K562 (cell line): ENCODE measurements around the gene ZER1. TPM values are rescaled to one million over a fixed set of nuclear protein-coding genes. Genes with fewer than 3 reads are reported as not detected.

Source experiments
- BCOR ChIP-seq: fragments of 450-650 bp; IDR thresholded peaks from 2 replicates; pipeline ENCODE4 v1.6.1; 2016
- CREB1 ChIP-seq, 2 experiments: sonication (generic) in 1 of 2; formaldehyde crosslinking in 1 of 2; IDR thresholded peaks; 2 replicates each; pipeline versions ENCODE4 v1.6.1 to v1.8.0; 2012 to 2022; ENCODE audit warnings: inconsistent platforms in 1 of 2, mild to moderate bottlenecking in 1 of 2, missing genetic modification reagents in 1 of 2, moderate library complexity in 1 of 2
- E2F3 ChIP-seq: fragments of 250-450 bp; sonication (Bioruptor Pico); IDR thresholded peaks from 2 replicates; pipeline ENCODE4 v1.4.0; 2020; ENCODE audit warnings: mild to moderate bottlenecking
- FOS ChIP-seq: IDR thresholded peaks from 3 replicates; pipeline ENCODE4 v1.6.1; 2011; ENCODE audit not compliant: insufficient read length; ENCODE audit errors: extremely low read depth
- FOSL1 ChIP-seq: fragments of 200-800 bp; sonication (Bioruptor generic); conservative IDR thresholded peaks from 2 replicates; pipeline ENCODE4 v1.6.1; 2016; ENCODE audit warnings: missing genetic modification characterization, missing compliant biosample characterization
- HMGXB4 ChIP-seq: sonication (generic); formaldehyde crosslinking; IDR thresholded peaks from 2 replicates; pipeline ENCODE4 v1.8.1; 2023; ENCODE audit warnings: mild to moderate bottlenecking, missing genetic modification reagents
- KDM4B ChIP-seq, 2 experiments: fragments of 450-650 bp in 1 of 2; sonication (generic) in 1 of 2; IDR thresholded peaks; 2 replicates each; pipeline ENCODE4 v1.6.1; 2016 to 2017; ENCODE audit warnings: borderline replicate concordance in 2 of 2, antibody characterized with exemption in 1 of 2, low read depth in 1 of 2, mild to moderate bottlenecking in 1 of 2
- KDM5B ChIP-seq: fragments of 200-600 bp; sonication (generic); IDR thresholded peaks from 2 replicates; pipeline ENCODE4 v1.6.1; 2012; ENCODE audit warnings: low read depth, mild to moderate bottlenecking, moderate library complexity, low read length, control low read depth, inconsistent platforms; ENCODE audit not compliant: insufficient replicate concordance
- KLF10 ChIP-seq: fragments of 250-450 bp; sonication (Bioruptor Pico); IDR thresholded peaks from 2 replicates; pipeline ENCODE4 v1.6.1; 2021; ENCODE audit warnings: matching md5 sums
- MAFG ChIP-seq: fragments of 450-650 bp; conservative IDR thresholded peaks from 2 replicates; pipeline ENCODE4 v1.6.1; 2016; ENCODE audit warnings: missing genetic modification characterization, missing compliant biosample characterization
- PHF8 ChIP-seq: fragments of 200-600 bp; sonication (generic); IDR thresholded peaks from 2 replicates; pipeline ENCODE4 v1.6.1; 2012; ENCODE audit warnings: mixed run types, mild to moderate bottlenecking, inconsistent platforms, low read length, moderate library complexity, borderline replicate concordance
- SRF ChIP-seq, 2 experiments: fragments of 250-450, 450-650 bp in 1 of 2; sonication (Bioruptor Pico) in 1 of 2; sonication (generic) in 1 of 2; formaldehyde crosslinking; IDR thresholded peaks; 2 replicates each; pipeline versions ENCODE4 v1.5.0 to v1.5.1; 2020 to 2022; ENCODE audit warnings: mild to moderate bottlenecking in 1 of 2, missing genetic modification reagents in 1 of 2
- ZBTB11 ChIP-seq, 3 experiments: fragments of 200-800 bp in 1 of 3; fragments of 250-450 bp in 1 of 3; fragments of 450-650 bp in 1 of 3; sonication (Bioruptor Pico) in 1 of 3; sonication (Bioruptor generic) in 1 of 3; formaldehyde crosslinking in 1 of 3; IDR thresholded peaks; 2 replicates each; pipeline versions ENCODE4 v1.6.1 to v1.8.0; 2016 to 2022; ENCODE audit warnings: mild to moderate bottlenecking in 2 of 3, missing genetic modification characterization in 2 of 3, missing compliant biosample characterization in 1 of 3, moderate library complexity in 1 of 3
- ZFP1 ChIP-seq: fragments of 450-650 bp; formaldehyde crosslinking; IDR thresholded peaks from 2 replicates; pipeline ENCODE4 v1.4.0; 2020; ENCODE audit warnings: mild to moderate bottlenecking, mixed read lengths
- polyA plus RNA-seq, 8 experiments: library from polyadenylated mRNA; depleted of rRNA in 4 of 8; stranded (reverse) in 5 of 8; unstranded in 3 of 8; fragments of >200 nt; fragmentation: Nextera tagmentation in 2 of 8; fragmentation: Illumina TruSeq in 1 of 8; extraction: Ambion mirVana in 2 of 8; extraction: Trizol in 1 of 8; gene quantifications; 2 replicates each; pipeline versions ENCODE4 v1.2.1 to v1.2.3, GENCODE V29; 2011 to 2014; ENCODE audit warnings: inconsistent platforms in 1 of 8, missing spikeins in 1 of 8
- total RNA-seq, 7 experiments: library from RNA; depleted of rRNA in 6 of 7; stranded (reverse); fragments of >200 nt in 6 of 7; fragmentation: Illumina TruSeq in 2 of 7; extraction: Trizol in 2 of 7; gene quantifications; 2 replicates each; pipeline versions ENCODE4 v1.2.1 to v1.2.3, GENCODE V29; 2011 to 2021; ENCODE audit warnings: low replicate concordance in 1 of 7
- TF ChIP-seq, protein P1 (sequence below): fragments of 450-650 bp; IDR thresholded peaks from one replicate; pipeline ENCODE4 v1.6.1; 2018; ENCODE audit warnings: mild to moderate bottlenecking, moderate library complexity; ENCODE audit not compliant: partially characterized antibody
- TF ChIP-seq, protein P2 (sequence below): fragments of 450-650 bp; formaldehyde crosslinking; IDR thresholded peaks from 2 replicates; pipeline ENCODE4 v1.4.0; 2020; ENCODE audit warnings: mild to moderate bottlenecking, moderate library complexity

ZER1 gene
- total and polyA plus RNA-seq, 9 of the 15 experiments (the other 6 are each of a cell fraction or from before 2014, with no cell fraction given) = 0.07 to 10.7 (median 6.2) TPM

GRCh38 chr9:128771745-128772519, at the start of gene ZER1 (continued):
- no peak for TF ChIP-seq BCOR
- TF ChIP-seq KDM5B = peak; percentile 55
- TF ChIP-seq SRF (CRISPR knock-in tag; IDR thresholded peaks at IDR 0.05) = peak in 1 of 2 experiments; percentile 54; a peak in 2 of 4 replicates
- peak; percentile 84; the same call in 1 of the 2 replicates for TF ChIP-seq PHF8
- peak; percentile 84 for TF ChIP-seq CREB1 (IDR thresholded peaks at IDR 0.05)
- peak; percentile 95 for TF ChIP-seq CREB1 (CRISPR knock-in tag; IDR thresholded peaks at IDR 0.05)
- TF ChIP-seq ZFP1 (CRISPR knock-in tag) = no peak
- TF ChIP-seq, protein P1, sequence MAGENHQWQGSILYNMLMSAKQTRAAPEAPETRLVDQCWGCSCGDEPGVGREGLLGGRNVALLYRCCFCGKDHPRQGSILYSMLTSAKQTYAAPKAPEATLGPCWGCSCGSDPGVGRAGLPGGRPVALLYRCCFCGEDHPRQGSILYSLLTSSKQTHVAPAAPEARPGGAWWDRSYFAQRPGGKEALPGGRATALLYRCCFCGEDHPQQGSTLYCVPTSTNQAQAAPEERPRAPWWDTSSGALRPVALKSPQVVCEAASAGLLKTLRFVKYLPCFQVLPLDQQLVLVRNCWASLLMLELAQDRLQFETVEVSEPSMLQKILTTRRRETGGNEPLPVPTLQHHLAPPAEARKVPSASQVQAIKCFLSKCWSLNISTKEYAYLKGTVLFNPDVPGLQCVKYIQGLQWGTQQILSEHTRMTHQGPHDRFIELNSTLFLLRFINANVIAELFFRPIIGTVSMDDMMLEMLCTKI = no peak
- TF ChIP-seq, protein P2, sequence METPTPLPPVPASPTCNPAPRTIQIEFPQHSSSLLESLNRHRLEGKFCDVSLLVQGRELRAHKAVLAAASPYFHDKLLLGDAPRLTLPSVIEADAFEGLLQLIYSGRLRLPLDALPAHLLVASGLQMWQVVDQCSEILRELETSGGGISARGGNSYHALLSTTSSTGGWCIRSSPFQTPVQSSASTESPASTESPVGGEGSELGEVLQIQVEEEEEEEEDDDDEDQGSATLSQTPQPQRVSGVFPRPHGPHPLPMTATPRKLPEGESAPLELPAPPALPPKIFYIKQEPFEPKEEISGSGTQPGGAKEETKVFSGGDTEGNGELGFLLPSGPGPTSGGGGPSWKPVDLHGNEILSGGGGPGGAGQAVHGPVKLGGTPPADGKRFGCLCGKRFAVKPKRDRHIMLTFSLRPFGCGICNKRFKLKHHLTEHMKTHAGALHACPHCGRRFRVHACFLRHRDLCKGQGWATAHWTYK = peak; percentile 64; the same call in 1 of the 2 replicates
- no peak for TF ChIP-seq MAFG
- no peak for TF ChIP-seq E2F3
- TF ChIP-seq FOSL1 (tag) = peak; percentile 47
- no peak for TF ChIP-seq HMGXB4 (CRISPR knock-in tag)
- no peak for TF ChIP-seq KDM4B (IDR thresholded peaks at IDR 0.05; ENCODE audit: borderline replicate concordance in 2 of 2, low read depth in 1 of 2)
- peak; percentile 99 to 100 (median 99) for TF ChIP-seq ZBTB11 (CRISPR knock-in tag; IDR thresholded peaks at IDR 0.05)
- no peak for TF ChIP-seq KLF10 (CRISPR knock-in tag)
- TF ChIP-seq FOS = no peak
